Uterus (tissue), 2 donors: ENCODE data around the gene GALK2.

Experiments
- POLR2A ChIP-seq, 2 donors: fragments of 450-650 bp; IDR thresholded peaks; one replicate each; pipeline ENCODE4 v1.6.1; 2016; ENCODE audit warnings: antibody characterized with exemption in 2 of 2, mild to moderate bottlenecking in 1 of 2, moderate library complexity in 1 of 2
- TF ChIP-seq, protein P1 (sequence below), 4 experiments: fragments of 200-600 bp in 2 of 4; fragments of 450-650 bp in 2 of 4; sonication (generic) in 2 of 4; IDR thresholded peaks; one replicate each; pipeline ENCODE4 v1.5.1; 2016 to 2019; ENCODE audit warnings: antibody characterized with exemption in 4 of 4, mild to moderate bottlenecking in 2 of 4, moderate library complexity in 1 of 4

DNA sequence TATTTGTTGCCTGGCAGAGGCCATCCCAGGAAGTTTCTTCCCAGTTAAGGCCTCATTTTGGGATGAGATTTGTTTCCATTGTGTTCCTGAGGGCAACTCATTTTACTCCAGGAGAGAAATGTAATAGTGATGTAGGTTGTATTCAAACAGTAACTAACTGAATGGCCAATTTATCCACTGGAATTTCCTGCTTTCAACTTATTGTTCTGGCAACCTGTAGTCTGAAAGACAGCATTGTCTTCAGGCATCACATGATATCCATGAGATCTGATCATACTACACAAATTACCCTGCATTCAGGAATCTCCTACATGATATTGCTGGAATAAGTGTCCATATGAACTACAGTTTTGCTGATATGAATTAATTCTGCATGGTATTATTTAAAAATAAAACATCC lies 173.5 kb downstream of the GALK2 start:
- TF ChIP-seq, protein P1, sequence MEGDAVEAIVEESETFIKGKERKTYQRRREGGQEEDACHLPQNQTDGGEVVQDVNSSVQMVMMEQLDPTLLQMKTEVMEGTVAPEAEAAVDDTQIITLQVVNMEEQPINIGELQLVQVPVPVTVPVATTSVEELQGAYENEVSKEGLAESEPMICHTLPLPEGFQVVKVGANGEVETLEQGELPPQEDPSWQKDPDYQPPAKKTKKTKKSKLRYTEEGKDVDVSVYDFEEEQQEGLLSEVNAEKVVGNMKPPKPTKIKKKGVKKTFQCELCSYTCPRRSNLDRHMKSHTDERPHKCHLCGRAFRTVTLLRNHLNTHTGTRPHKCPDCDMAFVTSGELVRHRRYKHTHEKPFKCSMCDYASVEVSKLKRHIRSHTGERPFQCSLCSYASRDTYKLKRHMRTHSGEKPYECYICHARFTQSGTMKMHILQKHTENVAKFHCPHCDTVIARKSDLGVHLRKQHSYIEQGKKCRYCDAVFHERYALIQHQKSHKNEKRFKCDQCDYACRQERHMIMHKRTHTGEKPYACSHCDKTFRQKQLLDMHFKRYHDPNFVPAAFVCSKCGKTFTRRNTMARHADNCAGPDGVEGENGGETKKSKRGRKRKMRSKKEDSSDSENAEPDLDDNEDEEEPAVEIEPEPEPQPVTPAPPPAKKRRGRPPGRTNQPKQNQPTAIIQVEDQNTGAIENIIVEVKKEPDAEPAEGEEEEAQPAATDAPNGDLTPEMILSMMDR (IDR thresholded peaks at IDR 0.05), result no peak
- no peak for TF ChIP-seq POLR2A (IDR thresholded peaks at IDR 0.05)
